ENCODE measurements around the gene WDFY3.

The WDFY3 gene

GRCh38 chr4:84937381-84937977 is 29.0 kb downstream of the WDFY3 start:
- no peak for DNase-seq (ENCODE audit: low read depth)
- in situ Hi-C loops (cut with HindIII; ENCODE audit: low sequenced_read_pairs): no loop called here
- TF ChIP-seq, protein P1, sequence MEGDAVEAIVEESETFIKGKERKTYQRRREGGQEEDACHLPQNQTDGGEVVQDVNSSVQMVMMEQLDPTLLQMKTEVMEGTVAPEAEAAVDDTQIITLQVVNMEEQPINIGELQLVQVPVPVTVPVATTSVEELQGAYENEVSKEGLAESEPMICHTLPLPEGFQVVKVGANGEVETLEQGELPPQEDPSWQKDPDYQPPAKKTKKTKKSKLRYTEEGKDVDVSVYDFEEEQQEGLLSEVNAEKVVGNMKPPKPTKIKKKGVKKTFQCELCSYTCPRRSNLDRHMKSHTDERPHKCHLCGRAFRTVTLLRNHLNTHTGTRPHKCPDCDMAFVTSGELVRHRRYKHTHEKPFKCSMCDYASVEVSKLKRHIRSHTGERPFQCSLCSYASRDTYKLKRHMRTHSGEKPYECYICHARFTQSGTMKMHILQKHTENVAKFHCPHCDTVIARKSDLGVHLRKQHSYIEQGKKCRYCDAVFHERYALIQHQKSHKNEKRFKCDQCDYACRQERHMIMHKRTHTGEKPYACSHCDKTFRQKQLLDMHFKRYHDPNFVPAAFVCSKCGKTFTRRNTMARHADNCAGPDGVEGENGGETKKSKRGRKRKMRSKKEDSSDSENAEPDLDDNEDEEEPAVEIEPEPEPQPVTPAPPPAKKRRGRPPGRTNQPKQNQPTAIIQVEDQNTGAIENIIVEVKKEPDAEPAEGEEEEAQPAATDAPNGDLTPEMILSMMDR (IDR thresholded peaks at IDR 0.05; ENCODE audit: low read depth, low read length, missing control alignments): no peak
- no peak overlapping the region for H3K4me3 ChIP-seq (ENCODE audit: low read depth, low read length)

DNA sequence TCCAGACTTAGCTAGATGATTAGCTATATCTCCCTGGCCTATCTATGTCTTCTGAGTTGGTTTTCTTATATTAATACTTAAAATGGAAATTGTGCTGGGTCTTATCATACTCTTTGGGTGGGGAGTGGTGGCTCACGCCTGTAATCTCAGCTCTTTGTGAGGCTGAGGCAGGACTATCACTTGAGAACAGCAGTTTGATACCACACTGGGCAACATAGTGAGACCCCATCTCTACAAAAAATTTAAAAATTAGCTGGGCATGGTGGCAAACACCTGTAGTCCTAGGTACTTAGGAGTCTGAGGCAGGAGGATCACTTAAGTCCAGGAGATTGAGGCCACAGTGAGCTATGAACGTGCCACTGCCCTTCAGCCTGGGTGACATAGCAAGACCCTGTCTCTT is 30.4 kb downstream of the WDFY3 start:
- in situ Hi-C loops (cut with HindIII; ENCODE audit: low sequenced_read_pairs): no loop called here
- no peak for DNase-seq (ENCODE audit: low read depth)
- TF ChIP-seq, protein P1 (IDR thresholded peaks at IDR 0.05; ENCODE audit: low read depth, low read length, missing control alignments): no peak
- no peak overlapping the region for H3K4me3 ChIP-seq (ENCODE audit: low read depth, low read length)

- no peak overlapping the region for H3K4me3 ChIP-seq (ENCODE audit: low read depth, low read length)
- no peak for DNase-seq (ENCODE audit: low read depth)
- TF ChIP-seq, protein P1 (IDR thresholded peaks at IDR 0.05; ENCODE audit: low read depth, low read length, missing control alignments): no peak
- in situ Hi-C loops (cut with HindIII; ENCODE audit: low sequenced_read_pairs): no loop called here
These were observed 34.0 kb downstream of the WDFY3 start for GRCh38 chr4:84932462-84932861.

GRCh38 chr4:84931961-84932360 is 34.5 kb downstream of the WDFY3 start:
- TF ChIP-seq, protein P1 (IDR thresholded peaks at IDR 0.05; ENCODE audit: low read depth, low read length, missing control alignments): no peak
- no peak for DNase-seq (ENCODE audit: low read depth)
- no peak overlapping the region for H3K4me3 ChIP-seq (ENCODE audit: low read depth, low read length)
- in situ Hi-C loops (cut with HindIII; ENCODE audit: low sequenced_read_pairs): no loop called here

GRCh38 chr4:84931274-84931673 is 35.2 kb downstream of the WDFY3 start:
- no peak for DNase-seq (ENCODE audit: low read depth)
- TF ChIP-seq, protein P1 (IDR thresholded peaks at IDR 0.05; ENCODE audit: low read depth, low read length, missing control alignments): no peak
- in situ Hi-C loops (cut with HindIII; ENCODE audit: low sequenced_read_pairs): no loop called here
- H3K4me3 ChIP-seq (ENCODE audit: low read depth, low read length): no peak overlapping the region

DNA sequence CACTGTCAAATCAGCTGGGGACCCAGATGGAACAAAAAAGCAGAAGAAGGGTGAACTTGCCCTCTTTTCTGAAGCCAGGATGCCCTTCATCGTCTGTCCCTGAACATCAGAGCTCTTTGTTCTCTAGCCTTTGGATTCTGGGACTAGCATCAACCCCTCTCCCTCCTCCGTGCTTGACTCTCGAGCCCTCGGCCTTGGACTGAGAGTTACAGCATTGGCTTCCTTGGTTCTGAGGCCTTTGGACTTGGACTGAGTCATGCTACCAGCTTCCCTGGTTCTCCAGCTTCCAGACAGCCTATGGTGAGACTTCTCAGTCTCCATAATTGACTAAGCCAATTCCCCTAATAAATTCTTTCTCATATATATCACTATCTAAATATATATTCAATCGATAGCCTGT is 38.4 kb downstream of the WDFY3 start:
- H3K4me3 ChIP-seq (ENCODE audit: low read depth, low read length): no peak overlapping the region
- TF ChIP-seq, protein P1 (IDR thresholded peaks at IDR 0.05; ENCODE audit: low read depth, low read length, missing control alignments): no peak
- no peak for DNase-seq (ENCODE audit: low read depth)
- in situ Hi-C loops (cut with HindIII; ENCODE audit: low sequenced_read_pairs): no loop called here
